ENCODE data around the gene ATP9A. TPM values are rescaled to one million over a fixed set of nuclear protein-coding genes. Genes with fewer than 3 reads are reported as not detected.
"Not testable (repeated sequence)": the region's sequence is repeated elsewhere in the genome, so short reads cannot be mapped to it uniquely, and the experiment has no call there.

The ATP9A gene
- total RNA-seq, 6 experiments from 2014 or later: 10.5 to 17.4 (median 13.0) TPM

DNA sequence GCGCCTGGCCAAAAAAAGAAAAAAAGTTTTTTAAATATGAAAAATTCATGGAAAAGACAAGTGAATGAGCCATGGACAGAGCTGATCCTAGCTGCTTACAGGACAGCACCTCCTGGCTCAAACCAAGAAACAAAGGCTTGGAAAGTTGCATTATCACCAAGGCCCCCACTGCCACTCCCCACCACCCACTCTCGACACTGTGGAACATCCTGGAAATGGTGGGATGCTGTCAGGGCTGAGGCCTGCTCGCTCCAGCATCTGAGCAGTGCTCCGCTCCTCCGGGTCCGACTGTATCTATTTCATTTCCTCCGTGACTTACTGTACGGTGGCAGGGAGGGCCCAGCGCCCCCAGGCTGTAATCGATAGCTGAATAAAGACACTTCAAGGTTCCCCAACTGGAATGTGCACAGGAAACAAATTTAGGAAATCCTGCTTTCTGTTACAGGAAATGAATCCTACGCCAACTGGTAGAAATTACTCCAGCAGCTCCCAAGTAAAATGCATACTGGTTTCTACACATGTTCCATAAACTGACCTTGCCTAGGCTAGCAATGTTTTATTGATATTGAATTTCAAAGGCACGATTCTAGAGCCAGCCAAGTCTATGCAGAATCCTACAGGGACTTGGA, 116.2 kb downstream of the ATP9A start:
- Histone ChIP-seq H3K27me3 (no peaks in the 10 kb centered on the region), H3K36me3 (no peaks in the 10 kb centered on the region), H3K27ac (no peak overlapping the region), H3K4me1 (no peaks in the 10 kb centered on the region), H3K4me3 (no peak overlapping the region), H3K9me3 (no peaks in the 10 kb centered on the region)
- peak; percentile 41 to 78 (median 46) for ATAC-seq
- WGBS (ENCODE audit: insufficient coverage, low coverage, low lambda C conversion rate, missing lambda C conversion rate): 71% methylated on average over 12 of the region's 12 CpGs
- TF ChIP-seq CTCF (IDR thresholded peaks at IDR 0.05): no peak
- no peak for TF ChIP-seq POLR2A (IDR thresholded peaks at IDR 0.05)
- no peak for DNase-seq
- intact Hi-C loops (cut with DNase I): no loop called here

GRCh38 chr20:51650685-51651134, 117.5 kb downstream of the ATP9A start:
- DNase-seq (no peak), ATAC-seq (peak; percentile 20 to 68 (median 56))
- TF ChIP-seq CTCF (IDR thresholded peaks at IDR 0.05) (no peak), POLR2A (IDR thresholded peaks at IDR 0.05) (no peak)
- intact Hi-C loops (cut with DNase I): no loop called here
- H3K27ac ChIP-seq: no peak overlapping the region
- H3K4me1 ChIP-seq: no peaks in the 10 kb centered on the region
- H3K27me3 ChIP-seq: no peaks in the 10 kb centered on the region
- WGBS (ENCODE audit: insufficient coverage, low coverage, low lambda C conversion rate, missing lambda C conversion rate): 44% methylated on average over 5 of the region's 5 CpGs
- no peaks in the 10 kb centered on the region for H3K36me3 ChIP-seq
- H3K4me3 ChIP-seq: no peak overlapping the region
- no peaks in the 10 kb centered on the region for H3K9me3 ChIP-seq

GRCh38 chr20:51648571-51648947, 119.6 kb downstream of the ATP9A start:
- TF ChIP-seq POLR2A (IDR thresholded peaks at IDR 0.05): no peak
- TF ChIP-seq CTCF (IDR thresholded peaks at IDR 0.05): no peak
- 100% methylated on average over 1 of the region's 2 CpGs for WGBS (ENCODE audit: insufficient coverage, low coverage, low lambda C conversion rate, missing lambda C conversion rate)
- intact Hi-C loops (cut with DNase I): no loop called here
- no peaks in the 10 kb centered on the region for H3K27me3 ChIP-seq
- no peak for DNase-seq
- no peak for ATAC-seq
- H3K4me3 ChIP-seq: no peak overlapping the region
- no peak overlapping the region for H3K27ac ChIP-seq
- H3K9me3 ChIP-seq: no peaks in the 10 kb centered on the region
- H3K36me3 ChIP-seq: no peaks in the 10 kb centered on the region
- H3K4me1 ChIP-seq: no peaks in the 10 kb centered on the region

- no peak overlapping the region for H3K4me3 ChIP-seq
- TF ChIP-seq CTCF (IDR thresholded peaks at IDR 0.05) (no peak), POLR2A (IDR thresholded peaks at IDR 0.05) (no peak)
- intact Hi-C loops (cut with DNase I): no loop called here
- no peak for DNase-seq
- no peaks in the 10 kb centered on the region for H3K4me1 ChIP-seq
- no peak for ATAC-seq
- H3K9me3 ChIP-seq: no peaks in the 10 kb centered on the region
- H3K27ac ChIP-seq: no peak overlapping the region
- WGBS (ENCODE audit: insufficient coverage, low coverage, low lambda C conversion rate, missing lambda C conversion rate): 81% methylated on average over 14 of the region's 17 CpGs
- no peaks in the 10 kb centered on the region for H3K36me3 ChIP-seq
- no peaks in the 10 kb centered on the region for H3K27me3 ChIP-seq
These were observed 120.3 kb downstream of the ATP9A start for GRCh38 chr20:51647674-51648570.

DNA sequence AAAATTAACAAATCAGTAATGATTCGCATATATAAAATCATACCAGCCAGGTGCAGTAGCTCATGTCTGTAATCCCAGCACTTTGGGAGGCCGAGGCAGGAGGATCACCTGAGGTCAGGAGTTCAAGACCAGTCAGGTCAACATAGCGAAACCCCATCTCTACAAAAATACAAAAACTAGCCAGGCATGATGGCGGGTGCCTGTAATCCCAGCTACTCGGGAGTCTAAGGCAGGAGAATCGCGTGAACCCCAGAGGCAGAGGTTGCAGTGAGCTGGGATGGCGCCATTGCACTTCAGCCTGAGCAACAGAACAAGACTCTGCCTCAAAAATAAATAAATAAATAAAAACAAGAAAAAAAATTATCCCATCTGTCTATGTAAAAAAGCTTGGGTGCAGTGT, 124.4 kb downstream of the ATP9A start:
- DNase-seq; intact Hi-C loops (cut with DNase I); H3K4me3 ChIP-seq; H3K4me1 ChIP-seq; H3K27ac ChIP-seq; ATAC-seq; H3K36me3 ChIP-seq; H3K27me3 ChIP-seq; H3K9me3 ChIP-seq: not testable (repeated sequence)
- WGBS (ENCODE audit: insufficient coverage, low coverage, low lambda C conversion rate, missing lambda C conversion rate): 89% methylated on average over 3 of the region's 8 CpGs

Data from right lobe of liver (tissue), 6 donors.